Suprapubic skin (tissue), 4 donors: ENCODE data around the gene PUS10. TPM values are rescaled to one million over a fixed set of nuclear protein-coding genes. Genes with fewer than 3 reads are reported as not detected.

Experiments
- DNase-seq, 2 donors: peaks; one replicate each; pipeline ENCODE4 v3.0.0-alpha.2; 2019; ENCODE audit warnings: low spot score in 2 of 2
- H3K27ac ChIP-seq: fragments of 200-600 bp; sonication (generic); one replicate; pipeline ENCODE4 v1.5.1; 2019
- H3K27me3 ChIP-seq: fragments of 200-600 bp; sonication (generic); one replicate; pipeline ENCODE4 v1.5.1; 2019
- H3K36me3 ChIP-seq: fragments of 200-600 bp; sonication (generic); one replicate; pipeline ENCODE4 v1.5.1; 2019
- H3K4me1 ChIP-seq: fragments of 200-600 bp; sonication (generic); one replicate; pipeline ENCODE4 v1.5.1; 2019
- H3K4me3 ChIP-seq: fragments of 200-600 bp; sonication (generic); one replicate; pipeline ENCODE4 v1.5.1; 2019; ENCODE audit warnings: mild to moderate bottlenecking
- H3K9me3 ChIP-seq: fragments of 200-600 bp; sonication (generic); one replicate; pipeline ENCODE4 v1.5.1; 2019
- EP300 ChIP-seq: sonication (generic); formaldehyde crosslinking; IDR thresholded peaks from one replicate; pipeline ENCODE4 v1.6.1; 2017; ENCODE audit warnings: antibody characterized with exemption
- POLR2A ChIP-seq, 2 donors: fragments of 450-650 bp; IDR thresholded peaks; one replicate each; pipeline ENCODE4 v1.6.1; 2017; ENCODE audit warnings: antibody characterized with exemption in 2 of 2, mild to moderate bottlenecking in 2 of 2, moderate library complexity in 2 of 2
- POLR2AphosphoS5 ChIP-seq, 3 donors: sonication (generic); formaldehyde crosslinking; IDR thresholded peaks; one replicate each; pipeline ENCODE4 v1.6.1; 2017; ENCODE audit warnings: antibody characterized with exemption in 3 of 3
- WGBS: methylation state at CpG from one replicate; pipeline ENCODE4 v1.1.5; 2018; 5-methylcytosine and 5-hydroxymethylcytosine counted together
- total RNA-seq, 4 donors: library from RNA; depleted of rRNA; stranded (reverse); fragments of >200 nt; gene quantifications; one replicate each; pipeline ENCODE4 v1.1.0, GENCODE V29; 2016
- TF ChIP-seq, protein P1 (sequence below), 2 donors: fragments of 200-600 bp in 1 of 2; fragments of 450-650 bp in 1 of 2; sonication (generic) in 1 of 2; IDR thresholded peaks; one replicate each; pipeline ENCODE4 v1.5.1; 2016 to 2019; ENCODE audit warnings: antibody characterized with exemption in 2 of 2, mild to moderate bottlenecking in 1 of 2, moderate library complexity in 1 of 2

Gene PUS10
- total RNA-seq, 4 donors from 2014 or later = 3.3 to 14.0 (median 6.6) TPM

DNA sequence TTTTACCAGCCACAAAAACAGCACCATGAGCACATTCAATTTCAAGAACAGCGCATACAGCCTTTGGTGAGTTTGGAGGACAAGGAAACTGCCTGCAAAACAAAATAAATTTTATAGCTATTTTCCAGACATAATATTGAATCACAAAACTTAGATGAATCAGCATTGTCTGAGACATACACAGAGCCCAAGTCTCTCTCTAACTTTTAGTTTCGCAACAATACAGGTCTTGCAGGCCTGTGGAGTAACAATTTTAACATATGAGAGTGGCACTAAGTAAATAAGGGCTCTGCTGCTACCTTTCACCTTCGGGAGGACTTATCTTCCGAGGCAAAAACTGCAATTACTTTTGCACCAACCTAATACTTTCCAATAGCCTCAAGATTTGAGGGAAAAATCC, 56.6 kb downstream of the PUS10 start:
- Histone ChIP-seq H3K27me3 (no peaks in the 10 kb centered on the region), H3K36me3 (no peaks in the 10 kb centered on the region), H3K27ac (peak overlapping the region; percentile 50), H3K9me3 (no peaks in the 10 kb centered on the region), H3K4me1 (peaks cover 58% of the 10 kb centered on the region), H3K4me3 (no peak overlapping the region)
- 64% methylated on average over 4 of the region's 4 CpGs for WGBS
- DNase-seq = no peak
- TF ChIP-seq, protein P1, sequence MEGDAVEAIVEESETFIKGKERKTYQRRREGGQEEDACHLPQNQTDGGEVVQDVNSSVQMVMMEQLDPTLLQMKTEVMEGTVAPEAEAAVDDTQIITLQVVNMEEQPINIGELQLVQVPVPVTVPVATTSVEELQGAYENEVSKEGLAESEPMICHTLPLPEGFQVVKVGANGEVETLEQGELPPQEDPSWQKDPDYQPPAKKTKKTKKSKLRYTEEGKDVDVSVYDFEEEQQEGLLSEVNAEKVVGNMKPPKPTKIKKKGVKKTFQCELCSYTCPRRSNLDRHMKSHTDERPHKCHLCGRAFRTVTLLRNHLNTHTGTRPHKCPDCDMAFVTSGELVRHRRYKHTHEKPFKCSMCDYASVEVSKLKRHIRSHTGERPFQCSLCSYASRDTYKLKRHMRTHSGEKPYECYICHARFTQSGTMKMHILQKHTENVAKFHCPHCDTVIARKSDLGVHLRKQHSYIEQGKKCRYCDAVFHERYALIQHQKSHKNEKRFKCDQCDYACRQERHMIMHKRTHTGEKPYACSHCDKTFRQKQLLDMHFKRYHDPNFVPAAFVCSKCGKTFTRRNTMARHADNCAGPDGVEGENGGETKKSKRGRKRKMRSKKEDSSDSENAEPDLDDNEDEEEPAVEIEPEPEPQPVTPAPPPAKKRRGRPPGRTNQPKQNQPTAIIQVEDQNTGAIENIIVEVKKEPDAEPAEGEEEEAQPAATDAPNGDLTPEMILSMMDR (IDR thresholded peaks at IDR 0.05) = no peak
- TF ChIP-seq EP300 (no peak), POLR2A (IDR thresholded peaks at IDR 0.05) (no peak), POLR2AphosphoS5 (IDR thresholded peaks at IDR 0.05) (no peak)

DNA sequence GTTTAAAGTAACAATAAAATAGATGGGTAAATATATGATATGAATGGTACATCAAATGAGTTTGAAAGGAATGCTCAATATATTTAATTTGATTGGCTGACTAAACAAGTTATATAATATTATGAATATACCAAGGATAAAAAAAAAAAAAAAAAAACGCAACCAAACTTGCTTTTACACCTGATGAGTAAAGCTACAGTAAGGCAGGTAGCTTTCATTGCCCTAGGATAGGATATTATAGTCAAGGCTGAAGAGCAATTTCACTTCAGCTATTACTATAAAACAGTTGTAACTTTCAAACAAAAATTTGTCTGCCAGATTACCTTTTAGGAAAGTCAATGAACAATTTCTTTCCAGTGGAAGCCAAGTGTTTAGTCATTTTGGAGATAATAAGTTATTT, 57.3 kb downstream of the PUS10 start:
- H3K36me3 ChIP-seq = no peaks in the 10 kb centered on the region
- no peaks in the 10 kb centered on the region for H3K9me3 ChIP-seq
- no peak for DNase-seq
- WGBS = 67% methylated on average over 1 of the region's 1 CpG
- peaks cover 54% of the 10 kb centered on the region for H3K4me1 ChIP-seq
- no peaks in the 10 kb centered on the region for H3K27me3 ChIP-seq
- peak overlapping the region; percentile 50 for H3K27ac ChIP-seq
- H3K4me3 ChIP-seq = no peak overlapping the region
- TF ChIP-seq EP300 (no peak), POLR2AphosphoS5 (IDR thresholded peaks at IDR 0.05) (no peak), POLR2A (IDR thresholded peaks at IDR 0.05) (no peak)
- TF ChIP-seq, protein P1 (IDR thresholded peaks at IDR 0.05) = no peak

DNA sequence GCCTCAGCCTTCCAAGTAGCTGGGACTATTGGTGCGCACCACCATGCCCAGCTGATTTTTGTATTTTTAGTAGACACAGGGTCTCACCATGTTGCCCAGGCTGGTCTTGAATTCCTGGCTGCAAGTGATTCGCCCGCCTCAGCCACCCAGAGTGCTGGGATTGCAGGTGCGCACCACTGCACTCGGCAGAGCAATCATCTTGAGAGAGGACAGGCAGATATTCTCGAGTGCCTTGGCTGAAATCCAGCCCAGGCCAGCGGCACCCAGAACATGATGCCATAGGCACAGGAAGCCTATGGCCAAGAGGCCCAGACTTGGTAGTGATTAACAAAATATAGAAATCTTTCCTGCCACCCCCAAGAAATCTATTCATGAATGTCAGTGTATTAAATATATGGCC, 58.6 kb downstream of the PUS10 start:
- no peak for DNase-seq
- Histone ChIP-seq H3K4me1 (peaks cover 51% of the 10 kb centered on the region), H3K27ac (peak overlapping the region; percentile 88), H3K9me3 (no peaks in the 10 kb centered on the region), H3K27me3 (no peaks in the 10 kb centered on the region), H3K4me3 (no peak overlapping the region), H3K36me3 (no peaks in the 10 kb centered on the region)
- TF ChIP-seq POLR2A (IDR thresholded peaks at IDR 0.05) (no peak), POLR2AphosphoS5 (IDR thresholded peaks at IDR 0.05) (no peak), EP300 (no peak)
- TF ChIP-seq, protein P1 (IDR thresholded peaks at IDR 0.05) = no peak
- 70% methylated on average over 2 of the region's 7 CpGs for WGBS

DNA sequence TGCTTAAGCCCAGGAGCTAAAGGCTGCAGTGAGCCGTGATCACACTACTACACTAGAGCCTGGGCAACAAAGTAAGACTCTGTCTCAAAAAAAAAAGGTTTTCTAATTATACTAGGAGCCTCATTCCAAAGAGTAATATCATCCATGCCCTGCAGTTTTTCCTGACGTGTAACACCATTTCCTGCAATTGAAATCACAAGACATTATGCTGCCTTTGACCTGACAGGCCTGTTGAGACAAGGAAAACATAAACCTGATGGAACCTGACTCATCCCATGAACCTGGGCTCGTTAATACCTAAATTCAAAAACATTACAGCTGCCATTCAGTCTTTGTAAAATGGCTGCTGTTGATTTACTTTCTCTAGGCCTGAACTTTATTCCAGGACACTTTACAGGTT, 59.3 kb downstream of the PUS10 start:
- peaks cover 51% of the 10 kb centered on the region for H3K4me1 ChIP-seq
- H3K9me3 ChIP-seq = no peaks in the 10 kb centered on the region
- TF ChIP-seq POLR2AphosphoS5 (IDR thresholded peaks at IDR 0.05) = no peak
- TF ChIP-seq, protein P1 (IDR thresholded peaks at IDR 0.05) = no peak
- no peak overlapping the region for H3K4me3 ChIP-seq
- WGBS = 40% methylated on average over 3 of the region's 3 CpGs
- no peaks in the 10 kb centered on the region for H3K27me3 ChIP-seq
- no peak for DNase-seq
- peak overlapping the region; percentile 88 for H3K27ac ChIP-seq
- no peaks in the 10 kb centered on the region for H3K36me3 ChIP-seq

DNA sequence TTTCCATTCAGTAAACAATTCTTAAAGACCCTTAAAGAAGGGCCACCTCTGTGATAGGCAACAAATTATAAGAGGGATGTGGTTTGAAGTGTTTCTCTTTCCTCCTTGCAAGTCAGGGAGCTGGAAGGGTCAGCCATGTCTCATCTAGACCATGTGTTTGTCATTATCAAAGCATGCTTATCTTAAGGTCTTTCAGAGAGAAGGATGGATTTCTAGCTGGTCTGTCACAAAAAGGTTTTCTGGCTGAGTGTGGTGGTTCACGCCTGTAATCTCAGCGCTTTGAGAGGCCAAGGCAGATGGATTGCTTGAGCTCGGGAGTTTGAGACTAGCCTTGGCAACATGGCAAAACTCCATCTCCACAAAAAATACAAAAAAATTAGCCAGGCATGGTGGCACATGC, 59.7 kb downstream of the PUS10 start:
- Histone ChIP-seq H3K4me1 (peaks cover 48% of the 10 kb centered on the region), H3K4me3 (no peak overlapping the region), H3K36me3 (no peaks in the 10 kb centered on the region), H3K9me3 (no peaks in the 10 kb centered on the region), H3K27ac (peak overlapping the region; percentile 88), H3K27me3 (no peaks in the 10 kb centered on the region)
- TF ChIP-seq, protein P1 (IDR thresholded peaks at IDR 0.05) = no peak
- TF ChIP-seq POLR2A (IDR thresholded peaks at IDR 0.05) = no peak
- no peak for TF ChIP-seq POLR2AphosphoS5 (IDR thresholded peaks at IDR 0.05)
- no peak for TF ChIP-seq EP300
- DNase-seq = no peak
- WGBS = 68% methylated on average over 3 of the region's 3 CpGs
